HL-60 (cell line): ENCODE results near the gene NF2.

Experiments used
- DNase-seq, 2 experiments: peaks; one replicate each; pipeline ENCODE4 v3.0.0-alpha.2; 2010 to 2020; ENCODE audit warnings: low read depth in 1 of 2, low spot score in 1 of 2
- H3K27ac ChIP-seq: fragments of 250-450 bp; sonication (Bioruptor Pico); replicated peaks from 2 replicates; pipeline ENCODE4 v1.5.1; 2020; ENCODE audit warnings: mild to moderate bottlenecking, moderate library complexity
- H3K27me3 ChIP-seq: fragments of 250-450 bp; sonication (Bioruptor Pico); 2 replicates; pipeline ENCODE4 v1.5.1; 2021; ENCODE audit warnings: mild to moderate bottlenecking, moderate library complexity; ENCODE audit not compliant: insufficient read depth, poor library complexity, severe bottlenecking
- H3K4me3 ChIP-seq: replicated peaks from 2 replicates; pipeline ENCODE4 v1.5.1; 2011; ENCODE audit warnings: mild to moderate bottlenecking, control low read depth, low read length; ENCODE audit not compliant: insufficient read depth
- CTCF ChIP-seq: IDR thresholded peaks from one replicate; pipeline ENCODE4 v1.5.1; 2011; ENCODE audit warnings: low read length, control low read depth, inconsistent platforms; ENCODE audit not compliant: insufficient read depth
- GABPA ChIP-seq: IDR thresholded peaks from 2 replicates; pipeline ENCODE4 v1.6.1; 2012; ENCODE audit warnings: low read depth
- POLR2AphosphoS5 ChIP-seq: IDR thresholded peaks from 2 replicates; pipeline ENCODE4 v1.6.1; 2012; ENCODE audit warnings: low read depth
- REST ChIP-seq: IDR thresholded peaks from 2 replicates; pipeline ENCODE4 v1.6.1; 2012; ENCODE audit warnings: low read depth; ENCODE audit not compliant: insufficient replicate concordance
- SPI1 ChIP-seq: IDR thresholded peaks from 2 replicates; pipeline ENCODE4 v1.6.1; 2012; ENCODE audit warnings: low read depth, mild to moderate bottlenecking, borderline replicate concordance

NF2 gene

GRCh38 chr22:29737251-29738117 is 134.1 kb downstream of the NF2 start:
- TF ChIP-seq SPI1 (no peak), POLR2AphosphoS5 (no peak), GABPA (no peak), CTCF (no peak), REST (no peak)
- H3K4me3 ChIP-seq, result no peak overlapping the region
- no peak for DNase-seq
- no peaks in the 10 kb centered on the region for H3K27me3 ChIP-seq
- H3K27ac ChIP-seq, result no peak overlapping the region

DNA sequence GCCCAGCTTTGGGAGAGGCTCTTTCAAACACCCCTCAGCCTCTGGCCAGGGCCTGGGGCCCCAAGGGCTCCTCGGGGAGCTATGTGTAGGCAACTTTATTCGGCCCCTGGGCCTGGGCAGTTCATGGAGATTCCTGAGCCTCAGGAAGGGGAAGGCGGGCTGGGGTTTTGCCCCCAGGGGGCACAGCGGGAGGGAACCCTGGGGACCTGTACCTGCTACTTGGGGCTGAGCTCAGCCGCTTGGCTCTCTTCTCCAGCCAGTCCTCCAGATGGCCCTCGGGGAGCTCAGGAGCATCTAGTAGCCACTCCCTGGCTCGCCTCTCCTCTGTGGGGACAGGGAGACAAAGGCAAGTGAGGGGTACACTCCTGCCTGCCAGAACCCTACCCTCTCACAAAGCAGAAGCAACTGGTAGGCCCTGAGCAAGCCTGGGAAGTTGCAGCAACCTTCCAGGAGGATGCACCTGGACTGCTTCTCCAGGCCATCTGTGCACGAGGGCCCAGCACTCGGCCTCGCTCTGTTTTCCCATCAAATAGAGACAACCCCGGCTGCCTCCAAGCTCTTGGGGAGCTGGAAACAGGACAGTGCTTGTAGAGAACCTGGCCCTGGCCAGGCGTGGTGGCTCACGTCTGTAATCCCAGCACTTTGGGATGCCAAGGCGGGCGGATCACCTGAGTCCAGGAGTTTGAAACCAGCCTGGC is 134.8 kb downstream of the NF2 start:
- H3K4me3 ChIP-seq, result no peak overlapping the region
- TF ChIP-seq CTCF (no peak), POLR2AphosphoS5 (no peak), GABPA (no peak), SPI1 (no peak), REST (no peak)
- no peak for DNase-seq
- H3K27me3 ChIP-seq, result no peaks in the 10 kb centered on the region
- H3K27ac ChIP-seq, result no peak overlapping the region

- Histone ChIP-seq H3K4me3 (no peak overlapping the region), H3K27me3 (no peaks in the 10 kb centered on the region), H3K27ac (no peak overlapping the region)
- DNase-seq, result no peak
- TF ChIP-seq GABPA, result no peak
These were observed 136.0 kb downstream of the NF2 start for GRCh38 chr22:29739346-29739875.

DNA sequence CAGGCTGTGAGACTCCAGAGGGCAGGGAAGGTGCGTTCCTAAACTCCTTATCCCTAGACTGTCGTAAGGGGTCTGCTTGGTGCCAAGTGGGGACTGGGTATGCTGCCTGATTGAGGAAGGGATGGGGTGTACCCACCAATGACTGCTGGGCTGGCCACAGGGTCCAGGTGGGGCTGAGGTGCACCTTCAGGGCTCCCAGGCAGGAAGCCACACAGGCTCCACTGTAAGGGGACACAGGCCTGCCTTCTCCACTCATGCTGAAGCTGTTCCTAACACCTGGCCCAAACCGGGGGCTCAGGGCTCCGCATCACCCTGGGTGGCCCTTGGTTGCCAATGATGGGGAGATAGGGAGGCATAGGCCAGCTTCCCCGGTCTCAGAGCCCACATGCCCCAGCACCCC is 136.8 kb downstream of the NF2 start:
- Histone ChIP-seq H3K27ac (no peak overlapping the region), H3K4me3 (no peak overlapping the region), H3K27me3 (no peaks in the 10 kb centered on the region)
- DNase-seq, result no peak
- no peak for TF ChIP-seq CTCF
- no peak for TF ChIP-seq SPI1
- no peak for TF ChIP-seq REST
